Loucy (cell line): Measurements from ENCODE around the gene CEBPZOS.
A peak's percentile ranks its signal among the peaks of the same experiment; 100 is the strongest.

Experiments
- H2AFZ ChIP-seq: fragments of 200-600 bp; sonication (generic); 2 replicates; pipeline ENCODE4 v1.6.0; 2016; ENCODE audit warnings: antibody characterized with exemption, mild to moderate bottlenecking, low read length, moderate library complexity
- H3F3A ChIP-seq: fragments of 200-600 bp; 2 replicates; pipeline ENCODE4 v1.6.0; 2016; ENCODE audit warnings: antibody characterized with exemption, low read depth, mild to moderate bottlenecking
- H3K27me3 ChIP-seq: fragments of 200-600 bp; sonication (generic); 2 replicates; pipeline ENCODE4 v1.6.1; 2014; ENCODE audit warnings: low read length, mild to moderate bottlenecking; ENCODE audit not compliant: insufficient read depth, poor library complexity, severe bottlenecking
- H3K36me3 ChIP-seq: fragments of 200-600 bp; sonication (generic); 2 replicates; pipeline ENCODE4 v1.6.1; 2016; ENCODE audit warnings: low read length; ENCODE audit not compliant: insufficient read depth
- H3K4me1 ChIP-seq: fragments of 200-600 bp; sonication (generic); 2 replicates; pipeline ENCODE4 v1.5.1; 2014; ENCODE audit warnings: low read length, mild to moderate bottlenecking; ENCODE audit not compliant: insufficient read depth, poor library complexity, severe bottlenecking
- H3K4me2 ChIP-seq: fragments of 200-600 bp; sonication (generic); 2 replicates; pipeline ENCODE4 v1.6.0; 2014; ENCODE audit warnings: antibody characterized with exemption, low read length, low read depth, mild to moderate bottlenecking; ENCODE audit not compliant: poor library complexity, severe bottlenecking
- H3K4me3 ChIP-seq: fragments of 200-600 bp; sonication (generic); 2 replicates; pipeline ENCODE4 v1.5.1; 2014; ENCODE audit warnings: low read length, mild to moderate bottlenecking, mixed read lengths; ENCODE audit not compliant: poor library complexity, severe bottlenecking
- H3K79me2 ChIP-seq: fragments of 200-600 bp; sonication (generic); 2 replicates; pipeline ENCODE4 v1.6.1; 2014; ENCODE audit warnings: low read length; ENCODE audit not compliant: insufficient read depth
- H3K9ac ChIP-seq: fragments of 200-600 bp; sonication (generic); 2 replicates; pipeline ENCODE4 v1.6.0; 2014; ENCODE audit warnings: mild to moderate bottlenecking, low read depth, low read length, moderate library complexity; ENCODE audit not compliant: poor library complexity, severe bottlenecking
- H3K9me2 ChIP-seq: fragments of 200-600 bp; sonication (generic); replicated peaks from 2 replicates; pipeline ENCODE4 v1.6.1; 2016; ENCODE audit warnings: low read depth, low read length, mixed read lengths
- H3K9me3 ChIP-seq: fragments of 200-600 bp; sonication (generic); 2 replicates; pipeline ENCODE4 v1.6.1; 2014; ENCODE audit warnings: mild to moderate bottlenecking, antibody characterized with exemption, low read length, low read depth; ENCODE audit not compliant: insufficient read depth
- H4K20me1 ChIP-seq: fragments of 200-600 bp; sonication (generic); 2 replicates; pipeline ENCODE4 v1.6.0; 2014; ENCODE audit warnings: antibody characterized with exemption, low read length, mild to moderate bottlenecking; ENCODE audit not compliant: insufficient read depth, poor library complexity, severe bottlenecking
- CTCF ChIP-seq: fragments of 200-600 bp; sonication (generic); conservative IDR thresholded peaks from 2 replicates; pipeline ENCODE4 v1.5.1; 2014; ENCODE audit warnings: mild to moderate bottlenecking, antibody characterized with exemption, low read length
- EZH2phosphoT487 ChIP-seq: fragments of 200-600 bp; IDR thresholded peaks from 2 replicates; pipeline ENCODE4 v1.6.1; 2018; ENCODE audit warnings: antibody characterized with exemption, mild to moderate bottlenecking, moderate library complexity, borderline replicate concordance

CEBPZOS gene

GRCh38 chr2:37180006-37180639 lies 16.2 kb upstream of the CEBPZOS start:
- Histone ChIP-seq H2AFZ (no peak overlapping the region), H3K36me3 (no peaks in the 10 kb centered on the region), H3F3A (no peaks in the 10 kb centered on the region), H3K9ac (no peak overlapping the region), H3K4me3 (no peak overlapping the region), H3K9me2 (no peaks in the 10 kb centered on the region), H3K4me1 (no peaks in the 10 kb centered on the region), H3K79me2 (no peaks in the 10 kb centered on the region), H3K4me2 (no peak overlapping the region), H3K9me3 (no peaks in the 10 kb centered on the region), H4K20me1 (no peaks in the 10 kb centered on the region), H3K27me3 (no peaks in the 10 kb centered on the region)
- TF ChIP-seq EZH2phosphoT487 = no peak
- peak; percentile 54 for TF ChIP-seq CTCF

- no peak overlapping the region for H3K4me2 ChIP-seq
- no peak overlapping the region for H3K9ac ChIP-seq
- H4K20me1 ChIP-seq = no peaks in the 10 kb centered on the region
- no peaks in the 10 kb centered on the region for H3K9me3 ChIP-seq
- H3K9me2 ChIP-seq = no peaks in the 10 kb centered on the region
- no peak overlapping the region for H2AFZ ChIP-seq
- no peaks in the 10 kb centered on the region for H3K79me2 ChIP-seq
- H3K4me3 ChIP-seq = no peak overlapping the region
- no peaks in the 10 kb centered on the region for H3K27me3 ChIP-seq
- H3K36me3 ChIP-seq = no peaks in the 10 kb centered on the region
- TF ChIP-seq EZH2phosphoT487 (no peak), CTCF (no peak)
- no peaks in the 10 kb centered on the region for H3K4me1 ChIP-seq
- no peaks in the 10 kb centered on the region for H3F3A ChIP-seq
Observed at GRCh38 chr2:37180640-37181039, 15.7 kb upstream of the CEBPZOS start.

GRCh38 chr2:37181726-37182684 lies 14.3 kb upstream of the CEBPZOS start:
- H3K4me3 ChIP-seq = no peak overlapping the region

More at GRCh38 chr2:37181726-37182684, 14.3 kb upstream of the CEBPZOS start:
- Histone ChIP-seq H3K4me1 (no peaks in the 10 kb centered on the region), H4K20me1 (no peaks in the 10 kb centered on the region), H3K9ac (no peak overlapping the region), H3F3A (no peaks in the 10 kb centered on the region), H2AFZ (no peak overlapping the region), H3K79me2 (no peaks in the 10 kb centered on the region), H3K36me3 (no peaks in the 10 kb centered on the region), H3K9me2 (no peaks in the 10 kb centered on the region), H3K9me3 (no peaks in the 10 kb centered on the region), H3K27me3 (no peaks in the 10 kb centered on the region), H3K4me2 (no peak overlapping the region)
- TF ChIP-seq CTCF = no peak
- TF ChIP-seq EZH2phosphoT487 = no peak
